HCT116 (cell line): Measurements from ENCODE around the gene ATP13A5. TPM values are rescaled to one million over a fixed set of nuclear protein-coding genes. Genes with fewer than 3 reads are reported as not detected.

Experiments used
- ATAC-seq: fragments of 200-7000 bp; cut with Tn5 transposase; 2 replicates; pipeline ENCODE4 v1.9.1; 2020; ENCODE audit warnings: mild to moderate bottlenecking, moderate library complexity
- BruUV-seq: library from RNA; stranded (reverse); fragments of 400-500 nt; replicated peaks from 2 replicates; lab custom pipeline; 2021; lab: Mats Ljungman, UMichigan
- CTCF ChIA-PET: fragments of 300-600 bp; sonication (Branson Sonifier 250); formaldehyde crosslinking; loops from one replicate; lab custom pipeline; 2021; ENCODE audit warnings: antibody characterized with exemption; lab: Charles Lee
- POLR2A ChIA-PET: fragments of 300-600, 350-600 bp; sonication (Branson Sonifier 250); formaldehyde crosslinking; loops from one replicate; lab custom pipeline; 2021; ENCODE audit warnings: antibody characterized with exemption; lab: Charles Lee
- RAD21 ChIA-PET, 2 experiments: fragments of 300-600 bp; sonication (Branson Sonifier 250); formaldehyde crosslinking; loops; one replicate each; lab custom pipeline; 2023; ENCODE audit warnings: low total read pairs in 2 of 2; ENCODE audit not compliant: uncharacterized antibody in 2 of 2, unreplicated experiment in 2 of 2, low non-redundant PET in 1 of 2; lab: Charles Lee
- DNase-seq: peaks from one replicate; pipeline ENCODE4 v3.0.0-alpha.2; 2010; ENCODE audit warnings: low read depth, low spot score
- H2AFZ ChIP-seq: fragments of 200-600 bp; shearing (Covaris generic), sonication (generic); 2 replicates; pipeline ENCODE4 v1.6.1; 2017; ENCODE audit warnings: low read depth, mixed run types, mixed read lengths, antibody characterized with exemption, low read length; ENCODE audit not compliant: poor library complexity, severe bottlenecking
- H3K27ac ChIP-seq: 2 replicates; pipeline ENCODE4 v1.5.1; 2012; ENCODE audit warnings: low read depth, low read length
- H3K27me3 ChIP-seq: fragments of 200-600 bp; sonication (generic); 2 replicates; pipeline ENCODE4 v1.6.1; 2016; ENCODE audit warnings: mixed run types, low read length, mixed read lengths; ENCODE audit not compliant: insufficient read depth
- H3K36me3 ChIP-seq, 2 experiments: fragments of 200-500 bp in 1 of 2; fragments of 200-600 bp in 1 of 2; sonication (Bioruptor generic) in 1 of 2; sonication (generic) in 1 of 2; 2 replicates each; pipeline versions ENCODE4 v1.5.1 to v1.6.1; 2014 to 2016; ENCODE audit warnings: low read length in 2 of 2, inconsistent platforms in 1 of 2, mixed read lengths in 1 of 2, mixed run types in 1 of 2; ENCODE audit not compliant: insufficient read depth in 2 of 2, control insufficient read depth in 1 of 2
- H3K4me1 ChIP-seq, 2 experiments: fragments of 200-600 bp in 1 of 2; sonication (generic) in 1 of 2; 2 replicates each; pipeline versions ENCODE4 v1.5.1 to v1.6.1; 2012 to 2017; ENCODE audit warnings: low read length in 2 of 2, inconsistent platforms in 1 of 2, mild to moderate bottlenecking in 1 of 2, mixed read lengths in 1 of 2, mixed run types in 1 of 2, moderate library complexity in 1 of 2; ENCODE audit not compliant: insufficient read depth in 2 of 2, control insufficient read depth in 1 of 2
- H3K4me2 ChIP-seq: fragments of 200-600 bp; sonication (generic); 2 replicates; pipeline ENCODE4 v1.6.1; 2017; ENCODE audit warnings: mixed run types, low read length, mixed read lengths
- H3K4me3 ChIP-seq, 2 experiments: fragments of 200-600 bp in 1 of 2; sonication (generic) in 1 of 2; replicated peaks in 1 of 2; 2 replicates each; pipeline ENCODE4 v1.5.1; 2011 to 2016; ENCODE audit warnings: low read length in 2 of 2, control low read depth in 1 of 2, low read depth in 1 of 2, mild to moderate bottlenecking in 1 of 2, mixed read lengths in 1 of 2, mixed run types in 1 of 2
- H3K79me2 ChIP-seq: fragments of 200-600 bp; sonication (generic); 2 replicates; pipeline ENCODE4 v1.6.1; 2017; ENCODE audit warnings: mild to moderate bottlenecking, mixed run types, low read length, moderate library complexity, mixed read lengths; ENCODE audit not compliant: insufficient read depth
- H3K9ac ChIP-seq: fragments of 200-600 bp; sonication (generic); 2 replicates; pipeline ENCODE4 v1.6.1; 2016; ENCODE audit warnings: low read length, mixed read lengths
- H3K9me2 ChIP-seq: fragments of 200-600 bp; sonication (generic), shearing (Covaris generic); 2 replicates; pipeline ENCODE4 v1.6.1; 2017; ENCODE audit warnings: mixed run types, mild to moderate bottlenecking, moderate library complexity; ENCODE audit not compliant: insufficient read depth
- H3K9me3 ChIP-seq, 2 experiments: fragments of 200-500 bp in 1 of 2; fragments of 200-600 bp in 1 of 2; sonication (Bioruptor generic) in 1 of 2; sonication (generic) in 1 of 2; 2 replicates each; pipeline ENCODE4 v1.6.1; 2014 to 2017; ENCODE audit warnings: low read length in 2 of 2, mixed read lengths in 2 of 2, inconsistent platforms in 1 of 2, low read depth in 1 of 2, mild to moderate bottlenecking in 1 of 2, mixed run types in 1 of 2, moderate library complexity in 1 of 2; ENCODE audit not compliant: control insufficient read depth in 1 of 2, insufficient read depth in 1 of 2
- H4K20me1 ChIP-seq: fragments of 200-600 bp; sonication (generic), shearing (Covaris generic); 2 replicates; pipeline ENCODE4 v1.6.1; 2017; ENCODE audit warnings: mixed run types, mild to moderate bottlenecking, moderate library complexity; ENCODE audit not compliant: insufficient read depth
- CBX3 ChIP-seq: IDR thresholded peaks from 2 replicates; pipeline ENCODE4 v1.6.1; 2012; ENCODE audit warnings: low read depth
- CEBPB ChIP-seq: IDR thresholded peaks from 2 replicates; pipeline ENCODE4 v1.6.1; 2012; ENCODE audit warnings: low read depth
- EGR1 ChIP-seq: IDR thresholded peaks from 2 replicates; pipeline ENCODE4 v1.6.1; 2012; ENCODE audit warnings: low read depth
- ELF1 ChIP-seq: IDR thresholded peaks from 2 replicates; pipeline ENCODE4 v1.6.1; 2012; ENCODE audit warnings: low read depth, borderline replicate concordance
- EZH2 ChIP-seq: fragments of 200-600 bp; sonication (generic); IDR thresholded peaks from 2 replicates; pipeline ENCODE4 v1.6.1; 2017; ENCODE audit warnings: antibody characterized with exemption, mixed run types
- FOSL1 ChIP-seq: IDR thresholded peaks from 2 replicates; pipeline ENCODE4 v1.6.1; 2012; ENCODE audit warnings: low read depth
- POLR2A ChIP-seq: IDR thresholded peaks from 2 replicates; pipeline ENCODE4 v1.7.0; 2011; ENCODE audit warnings: borderline replicate concordance; ENCODE audit not compliant: insufficient read depth, insufficient read length; ENCODE audit errors: extremely low read depth
- POLR2AphosphoS5 ChIP-seq: IDR thresholded peaks from 2 replicates; pipeline ENCODE4 v1.6.1; 2011; ENCODE audit warnings: mild to moderate bottlenecking, low read depth, low read length, moderate library complexity
- SIN3A ChIP-seq: IDR thresholded peaks from 2 replicates; pipeline ENCODE4 v1.6.1; 2012; ENCODE audit warnings: low read depth
- TCF7L2 ChIP-seq: IDR thresholded peaks from 2 replicates; pipeline ENCODE4 v1.7.0; 2011; ENCODE audit warnings: borderline replicate concordance, inconsistent platforms; ENCODE audit not compliant: insufficient read depth, insufficient read length; ENCODE audit errors: extremely low read depth
- YY1 ChIP-seq: IDR thresholded peaks from 2 replicates; pipeline ENCODE4 v1.6.1; 2011; ENCODE audit warnings: low read length, low read depth, moderate library complexity, mild to moderate bottlenecking; ENCODE audit not compliant: insufficient replicate concordance; ENCODE audit errors: extremely low read depth
- ZFX ChIP-seq: fragments of 450-650 bp; IDR thresholded peaks from 2 replicates; pipeline ENCODE4 v1.6.1; 2017
- intact Hi-C: fragments of 100-400 bp; cut with micrococcal nuclease; formaldehyde crosslinking; loops from 2 replicates; pipeline ENCODE4 v1.10.0; 2022
- total RNA-seq: library from RNA; stranded (reverse); gene quantifications from one replicate; pipeline ENCODE4 v1.2.1, GENCODE V29; 2021; ENCODE audit not compliant: unreplicated experiment
- TF ChIP-seq, protein P1 (sequence below), 3 experiments: fragments of 200-600 bp in 1 of 3; sonication (generic) in 1 of 3; IDR thresholded peaks in 2 of 3; conservative IDR thresholded peaks in 1 of 3; 2 replicates each; pipeline ENCODE4 v1.5.1; 2012 to 2017; ENCODE audit warnings: low read depth in 2 of 3, low read length in 2 of 3, antibody characterized with exemption in 1 of 3, borderline replicate concordance in 1 of 3, control low read depth in 1 of 3, mild to moderate bottlenecking in 1 of 3, mixed read lengths in 1 of 3, mixed run types in 1 of 3, moderate library complexity in 1 of 3; ENCODE audit not compliant: insufficient read depth in 1 of 3
- TF ChIP-seq, protein P2 (sequence below): IDR thresholded peaks from 2 replicates; pipeline ENCODE4 v1.6.1; 2011; ENCODE audit warnings: mild to moderate bottlenecking, low read length, moderate library complexity; ENCODE audit not compliant: insufficient replicate concordance; ENCODE audit errors: extremely low read depth

Gene ATP13A5
- total RNA-seq, 1 experiment from 2014 or later: not detected

DNA sequence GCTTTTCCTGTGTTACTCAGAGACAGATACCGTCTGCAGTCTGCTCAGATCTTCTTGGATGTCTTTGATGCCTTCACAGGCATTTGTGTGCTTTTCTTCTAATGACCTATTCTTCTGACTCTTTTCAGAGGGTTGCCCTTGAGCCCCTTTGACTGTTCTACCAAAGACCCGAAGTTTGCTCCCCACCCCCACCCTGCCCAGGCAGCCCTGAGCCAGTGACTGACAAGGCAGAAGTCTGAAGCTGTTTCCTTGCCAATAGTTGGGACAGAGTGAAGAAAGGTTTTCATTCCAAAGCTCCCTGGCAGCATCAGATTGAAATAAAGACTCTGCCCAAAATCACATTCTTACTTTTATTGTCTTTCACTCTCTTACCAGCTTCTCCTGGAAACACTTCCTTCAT is 9.0 kb upstream of the ATP13A5 start:
- Histone ChIP-seq H3K9me2 (no peaks in the 10 kb centered on the region), H3K36me3 (no peaks in the 10 kb centered on the region), H2AFZ (no peak overlapping the region), H3K27me3 (peaks cover 58% of the 10 kb centered on the region), H3K4me3 (no peak overlapping the region), H3K79me2 (no peaks in the 10 kb centered on the region), H3K9ac (no peak overlapping the region), H3K4me1 (peaks cover 0 to 4% of the 10 kb centered on the region in 2 experiments; a peak in 1 of 4 replicates)
- BruUV-seq: no TSS peak
- RAD21 ChIA-PET: no interaction called here
- no peak for DNase-seq
- POLR2A ChIA-PET: no interaction called here
- intact Hi-C loops: no loop called here
- CTCF ChIA-PET: no interaction called here
- no peak for TF ChIP-seq TCF7L2
- TF ChIP-seq EGR1: no peak
- no peak for TF ChIP-seq CBX3
- no peak for TF ChIP-seq POLR2A
- no peak for TF ChIP-seq POLR2AphosphoS5
- TF ChIP-seq ELF1: no peak
- TF ChIP-seq EZH2: no peak
- no peak for TF ChIP-seq FOSL1
- no peak for TF ChIP-seq YY1
- no peak for TF ChIP-seq SIN3A
- TF ChIP-seq, protein P1, sequence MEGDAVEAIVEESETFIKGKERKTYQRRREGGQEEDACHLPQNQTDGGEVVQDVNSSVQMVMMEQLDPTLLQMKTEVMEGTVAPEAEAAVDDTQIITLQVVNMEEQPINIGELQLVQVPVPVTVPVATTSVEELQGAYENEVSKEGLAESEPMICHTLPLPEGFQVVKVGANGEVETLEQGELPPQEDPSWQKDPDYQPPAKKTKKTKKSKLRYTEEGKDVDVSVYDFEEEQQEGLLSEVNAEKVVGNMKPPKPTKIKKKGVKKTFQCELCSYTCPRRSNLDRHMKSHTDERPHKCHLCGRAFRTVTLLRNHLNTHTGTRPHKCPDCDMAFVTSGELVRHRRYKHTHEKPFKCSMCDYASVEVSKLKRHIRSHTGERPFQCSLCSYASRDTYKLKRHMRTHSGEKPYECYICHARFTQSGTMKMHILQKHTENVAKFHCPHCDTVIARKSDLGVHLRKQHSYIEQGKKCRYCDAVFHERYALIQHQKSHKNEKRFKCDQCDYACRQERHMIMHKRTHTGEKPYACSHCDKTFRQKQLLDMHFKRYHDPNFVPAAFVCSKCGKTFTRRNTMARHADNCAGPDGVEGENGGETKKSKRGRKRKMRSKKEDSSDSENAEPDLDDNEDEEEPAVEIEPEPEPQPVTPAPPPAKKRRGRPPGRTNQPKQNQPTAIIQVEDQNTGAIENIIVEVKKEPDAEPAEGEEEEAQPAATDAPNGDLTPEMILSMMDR (IDR thresholded peaks at IDR 0.05 in 2 of 3, conservative IDR thresholded peaks at IDR 0.05 in 1 of 3; ENCODE audit: borderline replicate concordance in 1 of 3, insufficient read depth in 1 of 3, low read depth in 2 of 3, low read length in 2 of 3): no peak
- no peak for TF ChIP-seq ZFX
- TF ChIP-seq CEBPB: no peak
- TF ChIP-seq, protein P2, sequence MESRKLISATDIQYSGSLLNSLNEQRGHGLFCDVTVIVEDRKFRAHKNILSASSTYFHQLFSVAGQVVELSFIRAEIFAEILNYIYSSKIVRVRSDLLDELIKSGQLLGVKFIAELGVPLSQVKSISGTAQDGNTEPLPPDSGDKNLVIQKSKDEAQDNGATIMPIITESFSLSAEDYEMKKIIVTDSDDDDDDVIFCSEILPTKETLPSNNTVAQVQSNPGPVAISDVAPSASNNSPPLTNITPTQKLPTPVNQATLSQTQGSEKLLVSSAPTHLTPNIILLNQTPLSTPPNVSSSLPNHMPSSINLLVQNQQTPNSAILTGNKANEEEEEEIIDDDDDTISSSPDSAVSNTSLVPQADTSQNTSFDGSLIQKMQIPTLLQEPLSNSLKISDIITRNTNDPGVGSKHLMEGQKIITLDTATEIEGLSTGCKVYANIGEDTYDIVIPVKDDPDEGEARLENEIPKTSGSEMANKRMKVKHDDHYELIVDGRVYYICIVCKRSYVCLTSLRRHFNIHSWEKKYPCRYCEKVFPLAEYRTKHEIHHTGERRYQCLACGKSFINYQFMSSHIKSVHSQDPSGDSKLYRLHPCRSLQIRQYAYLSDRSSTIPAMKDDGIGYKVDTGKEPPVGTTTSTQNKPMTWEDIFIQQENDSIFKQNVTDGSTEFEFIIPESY: no peak
- TF ChIP-seq, all 23 proteins: peak for 0
- Histone ChIP-seq H4K20me1 (no peaks in the 10 kb centered on the region), H3K9me3 (no peaks in the 10 kb centered on the region), H3K27ac (no peak overlapping the region), H3K4me2 (no peak overlapping the region)
- no peak for ATAC-seq
